ENCODE results near the gene TEX11.
"Not testable (repeated sequence)": the region's sequence is repeated elsewhere in the genome, so short reads cannot be mapped to it uniquely, and the experiment has no call there.

TEX11 gene

GRCh38 chrX:70592091-70592490, 316.4 kb downstream of the TEX11 start:
- Histone ChIP-seq H3K18ac (ENCODE audit: low read length) (no peak overlapping the region), H2AFZ (ENCODE audit: insufficient read depth, low read length, poor library complexity) (no peak overlapping the region), H3K36me3 (ENCODE audit: control insufficient read depth in 1 of 2, insufficient read depth in 2 of 2, low read length in 2 of 2) (no peaks in the 10 kb centered on the region), H3K23ac (ENCODE audit: low read length) (no peak overlapping the region), H3K4me2 (ENCODE audit: low read length) (no peak overlapping the region), H3K27me3 (ENCODE audit: insufficient read depth, low read length) (no peaks in the 10 kb centered on the region), H3K4me3 (ENCODE audit: low read depth, low read length) (no peak overlapping the region), H4K91ac (ENCODE audit: low read depth, low read length) (no peak overlapping the region), H3K79me2 (ENCODE audit: control insufficient read depth, insufficient read depth, low read length, poor library complexity) (no peaks in the 10 kb centered on the region), H3K14ac (ENCODE audit: low read length) (no peak overlapping the region), H3K9me3 (ENCODE audit: insufficient read depth, low read depth, low read length) (no peaks in the 10 kb centered on the region), H2BK5ac (ENCODE audit: low read depth, low read length, poor library complexity) (no peak overlapping the region), H4K12ac (ENCODE audit: low read depth, low read length) (no peak overlapping the region), H3K79me1 (ENCODE audit: low read length) (no peaks in the 10 kb centered on the region), H3K9ac (ENCODE audit: low read length) (no peak overlapping the region), H4K8ac (ENCODE audit: low read depth, low read length) (no peak overlapping the region), H2BK12ac (ENCODE audit: low read length) (no peak overlapping the region), H2AK5ac (ENCODE audit: low read length) (no peak overlapping the region), H3K4ac (ENCODE audit: low read depth, low read length) (no peak overlapping the region), H3K27ac (ENCODE audit: low read depth, low read length) (no peak overlapping the region), H3K4me1 (ENCODE audit: control insufficient read depth in 1 of 2, insufficient read depth in 2 of 2, low read length in 2 of 2) (no peaks in the 10 kb centered on the region), H2BK120ac (ENCODE audit: insufficient read depth, low read length, poor library complexity) (no peak overlapping the region)
- DNase-seq: peak; percentile 3 to 20
- WGBS (ENCODE audit: extremely low coverage, insufficient coverage, insufficient read length): no CpG with 5 or more reads among the region's 1 CpG

- H3K27me3 ChIP-seq (ENCODE audit: insufficient read depth, low read length); H2AFZ ChIP-seq (ENCODE audit: insufficient read depth, low read length, poor library complexity); H3K9ac ChIP-seq (ENCODE audit: low read length); H3K36me3 ChIP-seq (ENCODE audit: control insufficient read depth in 1 of 2, insufficient read depth in 2 of 2, low read length in 2 of 2); H3K4me3 ChIP-seq (ENCODE audit: low read depth, low read length); DNase-seq; H3K79me1 ChIP-seq (ENCODE audit: low read length); H2AK5ac ChIP-seq (ENCODE audit: low read length); H3K4ac ChIP-seq (ENCODE audit: low read depth, low read length); H3K9me3 ChIP-seq (ENCODE audit: insufficient read depth, low read depth, low read length); H3K4me2 ChIP-seq (ENCODE audit: low read length); H4K12ac ChIP-seq (ENCODE audit: low read depth, low read length); H3K79me2 ChIP-seq (ENCODE audit: control insufficient read depth, insufficient read depth, low read length, poor library complexity); H2BK12ac ChIP-seq (ENCODE audit: low read length); H3K4me1 ChIP-seq (ENCODE audit: control insufficient read depth in 1 of 2, insufficient read depth in 2 of 2, low read length in 2 of 2); H3K18ac ChIP-seq (ENCODE audit: low read length); H3K14ac ChIP-seq (ENCODE audit: low read length); H2BK120ac ChIP-seq (ENCODE audit: insufficient read depth, low read length, poor library complexity); H3K27ac ChIP-seq (ENCODE audit: low read depth, low read length); H4K8ac ChIP-seq (ENCODE audit: low read depth, low read length); H3K23ac ChIP-seq (ENCODE audit: low read length); H2BK5ac ChIP-seq (ENCODE audit: low read depth, low read length, poor library complexity); H4K91ac ChIP-seq (ENCODE audit: low read depth, low read length): not testable (repeated sequence)
- WGBS (ENCODE audit: extremely low coverage, insufficient coverage, insufficient read length): no CpG with 5 or more reads among the region's 1 CpG
Measured at GRCh38 chrX:70587158-70587557, 321.4 kb downstream of the TEX11 start.

GRCh38 chrX:70577442-70577841, 331.1 kb downstream of the TEX11 start:
- Histone ChIP-seq H3K18ac (ENCODE audit: low read length) (no peak overlapping the region), H3K27me3 (ENCODE audit: insufficient read depth, low read length) (no peaks in the 10 kb centered on the region), H3K79me1 (ENCODE audit: low read length) (no peaks in the 10 kb centered on the region), H2BK12ac (ENCODE audit: low read length) (no peak overlapping the region), H3K9me3 (ENCODE audit: insufficient read depth, low read depth, low read length) (no peaks in the 10 kb centered on the region), H2BK5ac (ENCODE audit: low read depth, low read length, poor library complexity) (no peak overlapping the region), H2AFZ (ENCODE audit: insufficient read depth, low read length, poor library complexity) (no peak overlapping the region), H4K8ac (ENCODE audit: low read depth, low read length) (no peak overlapping the region), H3K23ac (ENCODE audit: low read length) (no peak overlapping the region), H3K4me2 (ENCODE audit: low read length) (no peak overlapping the region), H3K9ac (ENCODE audit: low read length) (no peak overlapping the region), H4K91ac (ENCODE audit: low read depth, low read length) (no peak overlapping the region), H4K12ac (ENCODE audit: low read depth, low read length) (no peak overlapping the region), H3K79me2 (ENCODE audit: control insufficient read depth, insufficient read depth, low read length, poor library complexity) (no peaks in the 10 kb centered on the region), H3K14ac (ENCODE audit: low read length) (no peak overlapping the region), H3K4ac (ENCODE audit: low read depth, low read length) (no peak overlapping the region), H3K27ac (ENCODE audit: low read depth, low read length) (no peak overlapping the region), H2BK120ac (ENCODE audit: insufficient read depth, low read length, poor library complexity) (no peak overlapping the region), H3K36me3 (ENCODE audit: control insufficient read depth in 1 of 2, insufficient read depth in 2 of 2, low read length in 2 of 2) (no peaks in the 10 kb centered on the region), H3K4me3 (ENCODE audit: low read depth, low read length) (no peak overlapping the region), H2AK5ac (ENCODE audit: low read length) (no peak overlapping the region), H3K4me1 (ENCODE audit: control insufficient read depth in 1 of 2, insufficient read depth in 2 of 2, low read length in 2 of 2) (no peaks in the 10 kb centered on the region)
- no CpG with 5 or more reads among the region's 4 CpGs for WGBS (ENCODE audit: extremely low coverage, insufficient coverage, insufficient read length)
- DNase-seq: no peak

- H3K79me1 ChIP-seq (ENCODE audit: low read length); H2BK12ac ChIP-seq (ENCODE audit: low read length); H4K12ac ChIP-seq (ENCODE audit: low read depth, low read length); H3K14ac ChIP-seq (ENCODE audit: low read length); H3K9ac ChIP-seq (ENCODE audit: low read length); H3K79me2 ChIP-seq (ENCODE audit: control insufficient read depth, insufficient read depth, low read length, poor library complexity); H3K4me3 ChIP-seq (ENCODE audit: low read depth, low read length); H2BK5ac ChIP-seq (ENCODE audit: low read depth, low read length, poor library complexity); H3K4me1 ChIP-seq (ENCODE audit: control insufficient read depth in 1 of 2, insufficient read depth in 2 of 2, low read length in 2 of 2); H3K36me3 ChIP-seq (ENCODE audit: control insufficient read depth in 1 of 2, insufficient read depth in 2 of 2, low read length in 2 of 2); H3K4me2 ChIP-seq (ENCODE audit: low read length); H3K4ac ChIP-seq (ENCODE audit: low read depth, low read length); H2AK5ac ChIP-seq (ENCODE audit: low read length); H3K18ac ChIP-seq (ENCODE audit: low read length); H3K23ac ChIP-seq (ENCODE audit: low read length); H4K8ac ChIP-seq (ENCODE audit: low read depth, low read length); H2BK120ac ChIP-seq (ENCODE audit: insufficient read depth, low read length, poor library complexity); H4K91ac ChIP-seq (ENCODE audit: low read depth, low read length); H3K9me3 ChIP-seq (ENCODE audit: insufficient read depth, low read depth, low read length); H2AFZ ChIP-seq (ENCODE audit: insufficient read depth, low read length, poor library complexity); H3K27me3 ChIP-seq (ENCODE audit: insufficient read depth, low read length); H3K27ac ChIP-seq (ENCODE audit: low read depth, low read length); DNase-seq: not testable (repeated sequence)
- no CpG with 5 or more reads among the region's 21 CpGs for WGBS (ENCODE audit: extremely low coverage, insufficient coverage, insufficient read length)
Measured at GRCh38 chrX:70569922-70570576, 338.5 kb downstream of the TEX11 start.
